ENCODE measurements around the gene GSTT4.

DNA sequence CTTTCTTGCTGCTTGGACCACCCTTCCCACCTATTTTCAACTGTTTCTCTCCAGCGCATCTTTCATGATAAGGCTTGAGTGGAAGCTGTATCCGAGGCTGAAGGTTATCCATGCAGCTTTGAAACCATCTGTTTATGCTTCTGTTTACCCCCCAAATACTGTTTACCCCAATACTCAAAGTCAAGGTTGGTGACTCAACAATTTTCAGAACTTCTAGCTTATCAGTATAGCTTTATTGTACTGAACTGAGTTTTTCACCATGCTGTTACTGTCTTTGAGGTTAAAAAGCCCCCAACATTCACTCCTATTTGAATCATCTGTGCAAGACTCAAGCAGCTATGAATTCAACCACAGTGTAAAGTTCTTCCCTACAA is 4.8 kb upstream of the GSTT4 start:
- TF ChIP-seq, protein P1, sequence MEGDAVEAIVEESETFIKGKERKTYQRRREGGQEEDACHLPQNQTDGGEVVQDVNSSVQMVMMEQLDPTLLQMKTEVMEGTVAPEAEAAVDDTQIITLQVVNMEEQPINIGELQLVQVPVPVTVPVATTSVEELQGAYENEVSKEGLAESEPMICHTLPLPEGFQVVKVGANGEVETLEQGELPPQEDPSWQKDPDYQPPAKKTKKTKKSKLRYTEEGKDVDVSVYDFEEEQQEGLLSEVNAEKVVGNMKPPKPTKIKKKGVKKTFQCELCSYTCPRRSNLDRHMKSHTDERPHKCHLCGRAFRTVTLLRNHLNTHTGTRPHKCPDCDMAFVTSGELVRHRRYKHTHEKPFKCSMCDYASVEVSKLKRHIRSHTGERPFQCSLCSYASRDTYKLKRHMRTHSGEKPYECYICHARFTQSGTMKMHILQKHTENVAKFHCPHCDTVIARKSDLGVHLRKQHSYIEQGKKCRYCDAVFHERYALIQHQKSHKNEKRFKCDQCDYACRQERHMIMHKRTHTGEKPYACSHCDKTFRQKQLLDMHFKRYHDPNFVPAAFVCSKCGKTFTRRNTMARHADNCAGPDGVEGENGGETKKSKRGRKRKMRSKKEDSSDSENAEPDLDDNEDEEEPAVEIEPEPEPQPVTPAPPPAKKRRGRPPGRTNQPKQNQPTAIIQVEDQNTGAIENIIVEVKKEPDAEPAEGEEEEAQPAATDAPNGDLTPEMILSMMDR (IDR thresholded peaks at IDR 0.05), result no peak
- TF ChIP-seq POLR2A (IDR thresholded peaks at IDR 0.05), result no peak

Data from stomach (tissue), 4 donors.